ENCODE measurements around the gene RNASEH2C. TPM values are rescaled to one million over a fixed set of nuclear protein-coding genes. Genes with fewer than 3 reads are reported as not detected.

RNASEH2C gene
- total RNA-seq, 1 experiment from 2014 or later: 57.7 TPM

GRCh38 chr11:65696802-65697552 is 23.6 kb downstream of the RNASEH2C start:
- peaks cover 26% of the 10 kb centered on the region for H3K27me3 Mint-ChIP-seq (ENCODE audit: low read depth)
- no peak for DNase-seq
- peaks cover 10 to 17% of the 10 kb centered on the region in 2 experiments; a peak in 3 of 5 replicates for H3K9me3 Mint-ChIP-seq
- Histone ChIP-seq H3K79me2 (ENCODE audit: insufficient read depth, low read length) (no peaks in the 10 kb centered on the region), H3K27me3 (ENCODE audit: insufficient read depth, low read length) (no peaks in the 10 kb centered on the region), H2BK15ac (ENCODE audit: low read depth, low read length) (no peak overlapping the region), H2BK20ac (ENCODE audit: low read depth, low read length, poor library complexity, severe bottlenecking) (no peak overlapping the region), H2AFZ (ENCODE audit: low read length) (no peak overlapping the region), H3K4me1 (ENCODE audit: insufficient read depth, low read length) (no peaks in the 10 kb centered on the region), H2AK5ac (ENCODE audit: insufficient read length, low read length) (no peak overlapping the region), H4K5ac (ENCODE audit: insufficient read length, low read depth, low read length) (no peak overlapping the region), H3K9ac (ENCODE audit: extremely low read depth, insufficient read length, low read length) (no peak overlapping the region), H3K4ac (ENCODE audit: low read depth, low read length) (no peak overlapping the region; the same call in 1 of the 2 replicates), H2BK12ac (ENCODE audit: insufficient read length, low read depth, low read length) (no peak overlapping the region), H3K23me2 (ENCODE audit: insufficient read length, low read depth, low read length, poor library complexity, severe bottlenecking) (no peaks in the 10 kb centered on the region), H3K4me2 (ENCODE audit: insufficient read depth, insufficient read length, low read length) (no peak overlapping the region), H3K14ac (ENCODE audit: insufficient read depth, low read length) (no peak overlapping the region), H3K23ac (ENCODE audit: insufficient read length, low read depth, low read length) (no peak overlapping the region), H3K9me3 (ENCODE audit: control insufficient read depth, low read depth, low read length) (no peaks in the 10 kb centered on the region), H2BK5ac (ENCODE audit: insufficient read length, low read length) (no peak overlapping the region), H4K20me1 (ENCODE audit: control insufficient read depth, insufficient read depth, insufficient read length) (no peaks in the 10 kb centered on the region), H4K91ac (ENCODE audit: insufficient read length, low read depth, low read length) (no peak overlapping the region), H2BK120ac (ENCODE audit: low read depth, low read length, poor library complexity, severe bottlenecking) (no peak overlapping the region), H3K79me1 (ENCODE audit: insufficient read depth, low read depth, low read length, poor library complexity, severe bottlenecking) (no peaks in the 10 kb centered on the region), H3T11ph (ENCODE audit: low read length) (no peak overlapping the region), H3K18ac (ENCODE audit: insufficient read length, low read depth, low read length) (no peak overlapping the region), H3K27ac (ENCODE audit: insufficient read length, low read depth, low read length) (no peak overlapping the region), H4K8ac (replicated peaks; ENCODE audit: insufficient read length, low read depth, low read length) (no peak overlapping the region), H3K56ac (ENCODE audit: insufficient read length, low read depth, low read length) (no peak overlapping the region)
- no CpG with 5 or more reads among the region's 5 CpGs for WGBS (ENCODE audit: extremely low coverage, insufficient read length, low lambda C conversion rate)
- H3K27ac Mint-ChIP-seq: no peak overlapping the region
- no peak for TF ChIP-seq CTCF (conservative IDR thresholded peaks at IDR 0.05)
- no peak overlapping the region for H3K4me3 Mint-ChIP-seq
- no peaks in the 10 kb centered on the region for H3K36me3 Mint-ChIP-seq (ENCODE audit: insufficient read depth in 1 of 3, low read depth in 3 of 3)
- peaks cover 10% of the 10 kb centered on the region in 2 experiments for H3K4me1 Mint-ChIP-seq
